Measurements from ENCODE around the gene SEC24D.
A peak's percentile ranks its signal among the peaks of the same experiment; 100 is the strongest.
"Not testable (repeated sequence)": the region's sequence is repeated elsewhere in the genome, so short reads cannot be mapped to it uniquely, and the experiment has no call there.

Gene SEC24D, protein sequence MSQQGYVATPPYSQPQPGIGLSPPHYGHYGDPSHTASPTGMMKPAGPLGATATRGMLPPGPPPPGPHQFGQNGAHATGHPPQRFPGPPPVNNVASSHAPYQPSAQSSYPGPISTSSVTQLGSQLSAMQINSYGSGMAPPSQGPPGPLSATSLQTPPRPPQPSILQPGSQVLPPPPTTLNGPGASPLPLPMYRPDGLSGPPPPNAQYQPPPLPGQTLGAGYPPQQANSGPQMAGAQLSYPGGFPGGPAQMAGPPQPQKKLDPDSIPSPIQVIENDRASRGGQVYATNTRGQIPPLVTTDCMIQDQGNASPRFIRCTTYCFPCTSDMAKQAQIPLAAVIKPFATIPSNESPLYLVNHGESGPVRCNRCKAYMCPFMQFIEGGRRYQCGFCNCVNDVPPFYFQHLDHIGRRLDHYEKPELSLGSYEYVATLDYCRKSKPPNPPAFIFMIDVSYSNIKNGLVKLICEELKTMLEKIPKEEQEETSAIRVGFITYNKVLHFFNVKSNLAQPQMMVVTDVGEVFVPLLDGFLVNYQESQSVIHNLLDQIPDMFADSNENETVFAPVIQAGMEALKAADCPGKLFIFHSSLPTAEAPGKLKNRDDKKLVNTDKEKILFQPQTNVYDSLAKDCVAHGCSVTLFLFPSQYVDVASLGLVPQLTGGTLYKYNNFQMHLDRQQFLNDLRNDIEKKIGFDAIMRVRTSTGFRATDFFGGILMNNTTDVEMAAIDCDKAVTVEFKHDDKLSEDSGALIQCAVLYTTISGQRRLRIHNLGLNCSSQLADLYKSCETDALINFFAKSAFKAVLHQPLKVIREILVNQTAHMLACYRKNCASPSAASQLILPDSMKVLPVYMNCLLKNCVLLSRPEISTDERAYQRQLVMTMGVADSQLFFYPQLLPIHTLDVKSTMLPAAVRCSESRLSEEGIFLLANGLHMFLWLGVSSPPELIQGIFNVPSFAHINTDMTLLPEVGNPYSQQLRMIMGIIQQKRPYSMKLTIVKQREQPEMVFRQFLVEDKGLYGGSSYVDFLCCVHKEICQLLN

DNA sequence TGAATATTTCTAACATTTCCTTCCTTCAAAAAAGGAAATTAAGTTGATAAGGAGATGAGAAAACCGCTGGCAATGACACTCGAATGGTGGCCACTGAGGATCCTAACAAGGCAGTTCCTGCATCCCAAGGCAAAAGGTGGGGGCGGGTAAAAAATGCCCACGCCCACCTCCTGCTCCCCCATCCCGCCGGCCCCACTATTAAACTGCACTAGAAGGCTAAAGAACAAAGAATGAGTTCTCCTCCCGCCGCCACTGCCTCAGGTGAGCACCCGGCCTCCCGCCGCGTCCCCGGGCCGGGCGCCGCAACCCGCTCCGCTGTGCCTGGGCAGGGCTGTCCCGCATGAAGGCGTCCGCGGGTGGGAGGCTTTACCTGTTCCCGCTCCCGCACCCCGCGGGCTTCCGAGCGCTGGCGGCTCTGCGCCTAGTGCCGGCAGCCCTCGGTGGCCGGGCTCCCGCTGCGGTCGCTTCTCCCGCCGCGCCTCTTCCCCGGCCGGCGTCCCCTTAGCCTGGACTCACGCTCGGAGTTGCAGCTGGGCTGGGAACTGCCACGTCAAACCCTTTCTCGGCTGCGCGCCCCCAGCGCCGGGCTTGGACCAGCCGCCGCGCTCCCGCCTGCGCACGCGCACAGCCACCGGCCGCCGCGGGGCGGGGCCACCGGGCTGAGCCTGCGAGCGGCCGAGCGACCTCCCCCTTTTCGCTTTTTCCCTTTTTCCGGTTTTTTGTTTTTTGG is at the start of gene SEC24D:
SEC24D (minus strand) TSS at position 556 of the 730 bp plus-strand sequence. CDS start 2,430 bp downstream, outside the sequence.
- peak; percentile 75 to 91 for DNase-seq

DNA sequence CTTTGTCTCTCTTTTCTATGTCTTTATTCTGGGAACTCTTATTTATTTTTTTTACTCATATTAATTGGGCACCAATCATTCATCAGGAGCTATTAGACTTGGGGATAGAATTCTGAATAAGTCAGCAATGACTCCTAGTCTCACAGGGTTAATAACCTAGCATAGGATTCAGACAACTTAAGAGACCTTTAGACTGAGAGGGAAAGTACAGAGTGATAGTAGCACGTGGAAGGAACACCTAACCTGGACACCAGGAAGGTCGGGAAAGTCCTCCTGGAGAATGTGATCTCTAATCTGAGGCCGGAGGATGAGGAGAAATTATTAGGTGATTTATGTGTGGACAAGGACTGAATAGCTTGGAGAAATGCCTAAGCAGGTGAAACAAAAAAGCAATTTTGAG is 48.8 kb upstream of the SEC24D start:
- no peak for DNase-seq

DNA sequence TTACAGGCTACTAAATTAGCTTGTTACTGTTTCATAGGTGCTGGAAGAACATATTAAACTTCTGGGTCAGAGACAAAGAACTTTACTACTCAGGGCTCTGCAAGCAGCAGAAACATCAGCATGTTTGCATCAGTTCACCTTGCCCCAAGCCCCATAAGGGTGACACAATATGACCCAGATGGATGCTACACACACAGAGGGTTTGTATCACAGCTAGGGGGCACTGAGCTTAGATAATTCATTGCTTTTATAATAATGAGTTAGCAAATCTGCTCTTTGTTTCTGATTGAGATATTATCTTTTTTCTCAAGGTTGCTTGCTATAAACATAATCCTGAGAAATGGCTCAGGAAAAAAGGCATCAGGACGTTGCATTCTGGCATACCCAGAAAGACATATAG is 47.9 kb upstream of the SEC24D start:
- no peak for DNase-seq

DNA sequence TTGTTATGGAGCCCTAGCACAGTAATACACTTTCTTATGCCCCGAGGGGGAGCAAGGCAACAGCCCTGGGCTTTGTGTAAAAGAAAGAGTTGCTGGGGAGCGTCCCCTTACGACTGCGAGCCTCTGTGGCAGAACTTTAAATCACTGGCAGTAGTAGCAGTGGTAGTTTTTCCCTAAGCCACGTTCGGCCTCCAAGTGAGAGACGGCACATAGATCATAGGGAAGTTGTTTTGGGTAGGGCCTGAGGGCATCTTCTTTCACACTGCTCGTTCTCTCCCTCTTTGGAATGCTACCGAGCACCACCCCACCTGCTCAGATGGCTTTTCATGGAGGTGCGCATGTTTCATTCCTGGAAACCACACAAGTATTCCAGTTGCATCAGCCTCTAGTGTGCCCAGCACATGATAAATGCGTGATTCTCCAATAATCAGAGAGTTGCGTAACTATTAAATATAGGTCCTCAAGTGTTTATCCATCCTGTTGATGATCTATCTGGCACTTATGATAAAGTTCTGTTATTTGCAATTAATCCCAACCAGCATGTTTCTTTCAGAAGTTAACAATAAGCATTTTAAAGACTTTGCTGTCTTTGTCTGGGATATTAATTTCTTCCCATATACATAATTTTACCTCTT is 45.7 kb upstream of the SEC24D start:
- no peak for DNase-seq

DNA sequence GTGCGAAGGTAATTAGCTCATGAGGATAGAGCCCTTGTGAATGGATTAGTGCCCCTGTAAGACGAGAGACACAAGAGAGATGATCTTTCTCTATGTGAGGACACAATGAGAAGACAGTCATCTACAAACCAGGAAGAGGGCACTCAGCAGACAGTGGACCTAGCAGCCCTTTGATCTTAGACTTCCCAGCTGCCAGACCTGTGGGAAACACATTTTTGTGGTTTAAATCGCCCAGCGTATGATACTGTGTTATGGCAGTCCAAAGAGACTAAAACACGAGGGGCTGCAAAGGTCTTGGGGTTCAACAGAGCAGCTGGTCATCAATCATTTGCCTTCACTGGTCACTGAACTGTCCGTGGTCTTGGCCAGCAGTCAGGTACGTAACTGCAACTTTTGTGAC is 43.5 kb upstream of the SEC24D start:
- no peak for DNase-seq

DNA sequence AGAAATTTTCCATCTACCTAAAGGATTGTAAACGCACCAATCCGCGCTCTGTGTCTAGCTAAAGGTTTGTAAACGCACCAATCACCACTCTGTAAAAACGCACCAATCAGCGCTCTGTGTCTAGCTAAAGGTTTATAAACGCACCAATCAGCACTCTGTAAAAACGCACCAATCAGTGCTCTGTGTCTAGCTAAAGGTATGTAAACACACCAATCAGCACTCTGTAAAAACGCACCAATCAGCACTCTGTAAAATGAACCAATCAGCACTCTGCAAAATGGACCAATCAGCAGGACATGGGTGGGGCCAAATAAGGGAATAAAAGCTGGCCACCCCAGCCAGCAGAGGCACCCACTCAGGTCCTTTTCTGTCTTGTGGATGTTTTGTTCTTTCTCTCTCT is 42.6 kb upstream of the SEC24D start:
- not testable (repeated sequence) for DNase-seq

DNA sequence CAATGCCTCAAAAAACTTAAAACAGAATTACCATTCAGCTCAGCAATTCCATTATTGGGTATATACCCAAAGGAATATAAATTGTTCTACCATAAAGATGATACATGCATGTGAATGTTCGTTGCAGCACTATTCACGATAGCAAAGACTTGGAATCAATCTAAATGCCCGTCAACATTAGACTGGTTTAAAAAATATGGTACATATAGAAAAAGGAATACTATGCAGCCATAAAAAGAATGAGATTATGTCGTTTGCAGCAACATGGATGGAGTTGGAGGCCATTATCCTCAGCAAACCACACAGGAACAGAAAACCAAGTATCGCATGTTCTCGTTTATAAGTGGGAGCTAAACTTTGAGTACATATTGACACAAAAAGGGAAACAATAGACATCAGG is 41.9 kb upstream of the SEC24D start:
- DNase-seq, result no peak

DNA sequence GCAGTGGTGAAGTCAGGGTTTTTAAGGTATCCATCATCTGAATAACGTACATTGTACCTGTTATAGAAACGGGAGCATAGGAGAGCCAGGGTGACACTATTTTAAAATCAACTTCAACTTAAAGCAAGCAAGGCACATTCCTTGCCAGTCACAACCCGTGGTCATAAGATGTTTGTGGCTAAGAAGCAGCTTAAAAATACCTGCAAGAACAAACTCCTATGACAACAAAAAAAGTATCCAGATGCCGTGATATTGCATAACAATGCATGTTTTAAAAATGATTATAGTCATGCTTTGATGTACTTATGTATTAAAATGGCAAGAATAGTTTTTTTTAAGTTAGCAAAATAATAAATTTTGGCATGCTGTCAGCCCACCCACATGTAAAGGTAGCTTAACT is 36.3 kb upstream of the SEC24D start:
- no peak for DNase-seq

DNA sequence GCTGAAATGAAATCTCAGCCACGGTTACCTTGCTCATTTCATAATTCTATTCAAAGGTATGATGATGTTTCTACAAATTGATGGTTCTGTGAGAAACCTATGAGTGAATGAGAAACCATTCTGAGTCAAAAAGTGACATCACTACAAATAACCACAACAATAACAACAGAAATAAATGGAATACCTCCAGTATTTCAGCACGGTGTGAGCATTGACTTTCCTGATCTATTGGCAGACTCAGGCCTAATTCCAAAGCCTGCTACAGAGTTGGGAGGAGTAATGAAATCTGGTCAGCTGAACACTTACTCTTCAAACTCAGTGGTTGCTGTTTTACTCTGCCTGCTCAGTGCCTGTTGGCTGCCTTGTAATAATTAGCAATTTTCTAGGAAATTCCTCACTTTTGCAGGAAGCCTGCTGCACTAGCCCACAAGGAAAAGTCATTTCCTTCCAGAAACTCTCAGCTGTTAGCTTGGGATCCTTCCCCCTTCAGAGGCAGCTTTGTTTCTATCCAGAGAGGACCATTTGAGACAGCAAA is 33.9 kb upstream of the SEC24D start:
- no peak for DNase-seq

DNA sequence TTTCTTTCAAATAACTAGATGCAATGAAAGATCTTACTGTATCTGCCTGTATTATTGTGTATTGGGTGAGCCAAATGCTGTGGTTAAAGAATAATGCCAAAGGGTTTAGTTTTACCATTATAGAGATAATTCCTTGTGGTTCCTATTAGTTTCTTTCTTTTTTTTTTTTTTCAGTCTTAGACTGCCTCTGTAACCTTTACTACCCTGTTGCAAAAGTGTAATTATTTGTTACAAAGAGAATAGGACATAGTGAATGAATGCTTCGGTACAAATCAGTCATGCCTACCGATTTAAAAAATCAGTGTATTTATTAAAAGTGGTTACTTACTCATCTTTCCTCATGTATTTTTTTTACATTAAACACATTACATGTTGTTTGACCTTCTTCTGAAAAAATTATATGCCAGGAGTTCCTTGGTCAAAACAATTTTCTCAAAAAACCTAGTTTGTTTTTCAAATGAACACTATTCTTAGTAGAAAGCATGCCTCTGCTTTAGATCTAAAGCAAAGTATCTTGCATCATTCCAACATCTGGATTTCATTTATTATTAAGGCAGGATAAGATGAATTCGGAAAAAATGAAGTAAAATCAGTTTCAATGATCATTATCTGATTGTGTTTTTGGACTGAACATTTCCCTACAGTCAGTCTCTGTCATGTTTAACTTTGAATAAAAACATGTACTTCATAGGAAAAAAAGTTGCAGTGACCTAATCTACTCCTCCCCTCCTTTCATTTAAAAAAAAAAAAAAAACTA is 31.6 kb upstream of the SEC24D start:
- no peak for DNase-seq

DNA sequence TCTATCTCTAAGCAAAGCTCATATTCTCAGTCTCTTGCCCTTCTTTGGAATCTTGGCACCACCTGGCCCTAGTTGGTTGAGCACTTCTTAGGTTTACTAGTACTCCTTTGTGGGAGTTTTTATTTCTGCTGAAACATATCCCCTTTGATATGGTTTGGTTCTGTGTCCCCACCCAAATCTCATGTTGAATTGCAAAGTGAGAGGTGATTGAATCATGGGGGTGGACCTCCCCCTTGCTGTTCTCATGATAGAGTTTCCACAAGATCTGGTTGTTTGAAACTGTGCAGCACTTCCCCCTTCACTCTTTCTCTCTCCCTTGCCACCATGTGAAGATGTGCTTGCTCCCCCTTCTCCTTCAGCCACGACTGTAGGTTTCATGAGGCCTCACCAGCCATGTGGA is 30.5 kb upstream of the SEC24D start:
- no peak for DNase-seq

DNA sequence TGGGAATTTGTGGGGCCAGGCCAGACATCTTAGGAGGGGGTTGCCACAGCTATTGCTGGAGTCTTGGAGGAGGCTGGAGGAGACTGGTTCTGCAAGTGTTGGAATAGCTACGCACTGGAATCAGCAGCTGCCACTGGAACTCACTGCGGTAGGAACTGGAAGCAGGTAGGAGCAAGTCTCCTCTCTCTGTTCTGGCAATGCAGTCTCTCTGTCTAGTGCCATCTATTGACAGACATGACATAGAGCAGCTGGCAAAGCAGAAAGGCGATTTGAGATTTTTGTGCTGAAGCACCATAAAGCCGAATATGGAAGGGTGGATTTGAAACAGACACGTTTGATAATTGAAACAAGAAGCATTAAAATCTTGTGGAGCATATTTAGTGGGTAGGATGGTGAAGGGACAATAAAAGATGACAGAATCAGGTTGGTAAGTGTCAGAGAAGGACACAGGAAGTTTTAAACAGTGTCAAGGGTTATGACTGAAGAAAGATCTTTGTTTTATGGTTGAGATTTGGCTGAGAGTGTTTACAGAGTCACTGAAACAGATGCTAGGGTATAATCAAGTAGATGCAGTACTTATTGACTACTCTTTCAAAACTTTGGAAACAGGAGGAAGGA is 29.3 kb upstream of the SEC24D start:
- DNase-seq, result peak in 1 of 2 experiments; percentile 68

DNA sequence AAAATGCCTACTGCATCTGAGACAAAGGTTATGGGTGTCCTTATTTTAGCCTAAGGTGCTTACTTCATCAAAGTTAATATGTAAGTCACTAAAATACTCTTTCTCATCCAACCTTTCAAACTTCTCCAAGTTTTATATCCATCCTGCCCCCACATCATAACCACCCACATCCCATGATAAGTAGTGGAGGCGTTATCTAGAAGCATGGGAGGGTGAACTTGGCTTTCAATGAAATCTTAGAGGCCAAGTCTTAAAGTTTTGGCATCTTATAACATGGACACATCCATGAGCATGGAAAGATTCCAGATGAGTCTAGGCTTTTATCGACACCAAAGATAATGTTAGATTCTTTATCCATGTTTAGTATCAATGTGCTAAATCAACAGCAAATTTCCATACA is 22.9 kb upstream of the SEC24D start:
- peak in 1 of 2 experiments; percentile 17 for DNase-seq

DNA sequence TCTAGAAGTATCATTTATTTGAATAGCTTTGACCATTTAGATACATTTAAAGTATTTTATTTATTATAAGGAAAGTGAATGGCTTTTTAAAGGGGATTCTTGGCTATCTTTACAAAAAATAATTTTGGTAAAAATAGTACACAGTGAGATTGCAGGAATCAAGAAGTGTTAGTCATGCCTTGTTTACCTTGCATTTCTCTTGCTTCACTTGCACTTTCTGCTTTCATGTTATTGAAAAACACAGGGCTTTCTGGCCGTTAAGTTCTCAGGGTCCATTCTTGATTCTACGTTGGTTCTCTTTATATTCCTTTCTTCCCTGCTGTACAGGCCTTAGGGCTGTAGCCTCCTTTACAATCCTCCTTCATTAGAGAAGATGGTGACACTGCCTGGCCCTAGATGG is 21.8 kb upstream of the SEC24D start:
- DNase-seq, result no peak

DNA sequence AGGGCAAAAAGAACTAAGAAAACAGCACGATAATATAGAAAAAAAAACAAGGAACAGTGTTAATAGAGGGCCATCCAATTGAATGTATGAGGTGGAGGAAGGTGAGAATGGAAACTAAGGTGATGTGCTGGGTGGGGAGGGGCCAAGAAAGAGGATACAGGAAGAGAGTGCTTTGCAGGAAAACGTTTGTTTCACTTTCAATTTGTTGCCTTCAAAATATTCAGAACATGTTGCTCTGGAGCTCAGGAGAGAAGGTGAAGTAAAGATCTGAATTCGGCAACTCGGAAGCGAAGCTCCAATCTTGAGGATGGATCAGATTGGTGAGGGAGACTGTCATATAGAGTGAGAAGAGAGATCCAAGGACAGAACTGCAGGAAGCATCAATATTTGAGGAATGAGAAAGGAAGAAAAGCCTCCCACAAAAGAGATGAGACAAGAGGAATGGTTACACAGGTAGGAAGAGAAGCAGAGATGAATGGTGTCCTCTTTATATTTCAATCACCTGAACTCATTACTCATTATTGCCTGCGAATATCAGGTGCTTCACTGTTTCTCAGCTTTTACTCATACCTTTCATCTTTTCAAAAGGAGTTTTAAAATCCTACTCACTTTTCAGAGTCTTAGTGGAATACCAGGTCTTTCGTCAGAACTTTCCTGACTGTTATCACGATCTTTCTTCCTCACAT is 14.7 kb upstream of the SEC24D start:
- no peak for DNase-seq

DNA sequence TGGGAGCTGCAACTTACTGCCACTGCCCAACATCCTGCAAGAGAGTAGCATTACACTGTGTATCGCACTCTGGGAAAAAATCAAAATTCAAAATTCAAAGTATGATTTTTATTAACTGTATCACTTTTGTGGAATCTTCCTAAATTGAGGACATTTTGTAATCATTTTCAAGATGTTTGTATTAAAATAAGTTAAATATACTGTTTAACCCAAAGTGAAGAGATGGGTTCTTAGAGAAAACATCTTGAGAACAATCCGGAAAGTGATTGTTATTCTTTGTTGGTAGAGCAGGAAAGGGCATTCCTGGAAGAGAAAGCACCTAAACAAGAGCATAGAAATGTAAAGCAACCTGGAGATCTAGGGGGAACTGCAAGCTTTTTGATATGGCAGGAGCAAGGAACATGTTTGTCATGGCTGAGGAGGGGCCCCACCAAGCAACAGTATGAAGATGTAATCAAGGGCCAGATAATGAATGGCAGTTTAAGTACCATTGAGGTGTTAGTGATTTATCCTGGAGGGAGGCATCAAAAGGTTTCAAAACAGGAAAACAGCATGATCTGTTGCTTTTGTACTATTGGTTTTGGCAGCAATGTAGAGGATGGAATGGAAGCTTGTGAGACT is 14.1 kb upstream of the SEC24D start:
- DNase-seq, result no peak

DNA sequence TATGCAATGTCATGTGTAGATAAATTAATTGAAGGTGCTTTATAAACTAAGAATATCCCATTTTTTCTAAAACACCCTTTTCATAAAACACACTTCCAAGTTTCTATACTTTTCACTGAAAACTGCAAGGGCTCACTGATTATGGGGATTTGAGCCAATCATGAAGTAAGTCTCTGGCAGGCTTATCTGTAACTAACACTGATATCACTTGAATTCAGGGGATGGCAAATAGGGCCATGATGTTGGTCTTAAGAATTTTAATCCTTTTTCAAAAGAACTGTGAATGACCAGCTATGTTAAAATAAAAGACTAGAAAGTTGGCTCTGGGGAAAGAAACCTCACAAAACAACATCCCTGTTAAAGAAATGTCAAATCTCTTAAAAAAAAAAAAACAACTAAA is 13.0 kb upstream of the SEC24D start:
- no peak for DNase-seq

DNA sequence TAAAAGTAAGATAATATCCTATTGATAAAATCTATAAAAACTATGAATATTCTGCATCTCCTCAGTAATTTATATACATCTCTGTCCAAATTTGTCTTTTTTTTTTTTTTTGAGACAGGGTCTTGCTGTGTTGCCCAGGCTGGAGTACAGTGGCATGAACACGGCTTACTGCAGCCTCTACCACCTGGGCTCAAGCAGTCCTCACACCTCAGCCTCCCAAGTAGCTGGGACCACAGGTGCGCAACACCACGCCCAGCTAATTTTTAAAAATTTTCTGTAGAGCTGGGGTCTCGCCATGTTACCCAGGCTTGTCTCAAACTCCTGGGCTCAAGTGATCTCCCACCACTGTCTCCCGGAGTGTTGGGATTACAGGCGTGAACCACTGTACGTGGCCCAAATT is 12.3 kb upstream of the SEC24D start:
- no peak for DNase-seq

DNA sequence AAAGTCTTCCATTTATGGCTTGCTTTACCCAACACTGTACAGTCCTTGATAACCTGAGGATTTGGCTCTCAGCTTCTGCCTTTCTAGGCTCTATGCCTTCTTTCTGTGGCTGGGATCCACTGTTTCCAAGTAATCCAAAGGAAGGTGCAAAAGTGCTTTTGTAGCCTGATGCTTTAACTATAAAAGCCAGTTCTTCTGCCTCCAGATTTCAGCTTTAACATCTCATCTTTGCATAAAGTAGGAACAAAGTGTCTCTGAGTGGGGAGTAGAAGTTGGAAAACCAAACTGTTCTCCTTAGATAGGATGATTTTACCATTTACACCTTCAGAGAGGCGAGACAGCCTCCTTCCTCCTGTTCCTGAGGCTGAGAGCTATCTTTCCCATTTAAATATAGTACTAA is 11.1 kb upstream of the SEC24D start:
- no peak for DNase-seq

DNA sequence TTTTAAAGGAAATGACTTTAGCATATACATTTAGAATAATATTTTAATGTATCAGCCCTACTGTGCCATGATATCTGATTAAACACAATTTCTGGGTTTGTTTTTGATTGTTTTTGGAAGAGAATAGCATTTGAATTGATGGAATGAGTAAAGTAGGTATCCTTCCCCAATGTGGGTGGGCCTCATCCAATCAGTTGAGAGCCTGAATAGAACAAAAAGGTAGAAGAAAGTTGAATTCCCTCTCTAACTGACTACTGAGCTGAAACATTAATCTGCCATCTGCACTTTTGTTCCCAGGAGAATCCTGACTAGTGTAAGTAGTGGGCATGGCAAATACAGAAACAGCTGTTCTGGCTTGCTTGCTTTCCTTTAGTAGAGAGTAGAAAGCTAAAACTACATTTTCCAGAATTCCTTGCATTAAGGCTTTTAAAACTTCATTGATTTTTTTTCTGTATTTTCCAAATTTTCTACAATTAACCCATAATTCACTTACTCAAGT is 9.7 kb upstream of the SEC24D start:
- DNase-seq, result peak; percentile 37 to 68

All from NCI-H446 (cell line).